GM19099 (cell line): Measurements from ENCODE around the gene LRRC55.

ENCODE experiments used
- POLR2A ChIP-seq: IDR thresholded peaks from 3 replicates; pipeline ENCODE4 v1.6.1; 2011; ENCODE audit warnings: low read depth; ENCODE audit not compliant: insufficient read length; ENCODE audit errors: extremely low read depth

Gene LRRC55

GRCh38 chr11:57155838-57156607 lies 25.7 kb upstream of the LRRC55 start:
- TF ChIP-seq POLR2A, result no peak

GRCh38 chr11:57156928-57157327 lies 24.8 kb upstream of the LRRC55 start:
- no peak for TF ChIP-seq POLR2A

DNA sequence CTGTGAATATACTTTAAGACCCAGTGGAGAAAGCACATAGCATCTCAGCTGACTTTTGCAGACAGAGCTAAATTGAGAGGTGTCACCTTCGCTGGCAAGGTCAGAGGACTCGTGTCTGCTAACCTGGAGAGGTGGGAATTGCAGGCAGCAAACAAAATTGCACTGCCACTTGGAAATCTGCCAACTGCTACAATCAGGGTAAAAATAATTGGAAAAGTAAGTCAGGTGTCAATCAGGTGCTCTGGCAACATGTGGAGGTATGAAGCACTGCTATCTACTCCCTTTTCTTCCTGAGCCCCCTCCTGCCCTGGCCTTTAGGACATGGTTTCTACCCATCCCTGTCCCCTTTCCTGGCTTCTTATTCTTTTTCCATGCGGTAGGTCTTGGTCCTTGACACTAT lies 24.1 kb upstream of the LRRC55 start:
- TF ChIP-seq POLR2A, result no peak

GRCh38 chr11:57158180-57158579 lies 23.6 kb upstream of the LRRC55 start:
- no peak for TF ChIP-seq POLR2A

- TF ChIP-seq POLR2A, result no peak
Measured at GRCh38 chr11:57158599-57158998, 23.2 kb upstream of the LRRC55 start.

DNA sequence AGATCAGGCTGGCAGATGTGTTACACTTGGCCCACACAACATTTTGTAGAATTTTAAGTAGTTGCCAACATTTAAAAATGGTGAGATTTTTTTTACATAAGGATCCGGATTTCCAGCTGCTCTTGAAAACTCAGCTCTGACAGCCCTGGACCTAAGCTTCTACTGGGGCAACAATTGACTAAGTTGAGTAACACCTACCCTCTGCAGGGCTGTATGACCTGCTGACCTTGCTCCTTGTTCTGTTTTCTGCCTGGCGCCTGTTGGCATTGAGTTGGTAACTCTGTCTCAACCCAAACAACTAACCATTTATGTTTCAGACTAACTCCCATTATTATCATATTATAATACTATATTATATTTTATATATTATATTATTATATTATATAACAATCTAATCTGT lies 21.1 kb upstream of the LRRC55 start:
- TF ChIP-seq POLR2A, result no peak

DNA sequence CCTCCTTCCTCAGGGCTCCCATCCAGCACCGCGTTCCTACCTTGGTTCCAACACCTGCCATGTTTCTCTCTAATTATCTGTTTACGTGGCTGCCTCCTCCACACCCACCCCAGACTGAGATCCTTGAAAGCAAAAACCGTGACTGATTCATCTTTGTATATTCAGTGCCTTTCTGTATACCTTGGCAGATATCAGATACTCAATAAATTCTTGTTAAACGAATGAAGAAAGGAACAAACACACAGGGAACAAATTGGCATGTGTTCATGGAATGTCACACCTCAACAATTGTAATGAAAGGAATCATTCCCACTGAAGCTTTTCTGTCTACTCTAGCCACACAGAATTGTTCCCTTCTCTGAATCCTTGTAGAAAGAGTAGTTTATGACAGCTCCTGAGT lies 20.4 kb upstream of the LRRC55 start:
- TF ChIP-seq POLR2A, result no peak

- TF ChIP-seq POLR2A, result no peak
Measured at GRCh38 chr11:57162179-57162898, 19.4 kb upstream of the LRRC55 start.

DNA sequence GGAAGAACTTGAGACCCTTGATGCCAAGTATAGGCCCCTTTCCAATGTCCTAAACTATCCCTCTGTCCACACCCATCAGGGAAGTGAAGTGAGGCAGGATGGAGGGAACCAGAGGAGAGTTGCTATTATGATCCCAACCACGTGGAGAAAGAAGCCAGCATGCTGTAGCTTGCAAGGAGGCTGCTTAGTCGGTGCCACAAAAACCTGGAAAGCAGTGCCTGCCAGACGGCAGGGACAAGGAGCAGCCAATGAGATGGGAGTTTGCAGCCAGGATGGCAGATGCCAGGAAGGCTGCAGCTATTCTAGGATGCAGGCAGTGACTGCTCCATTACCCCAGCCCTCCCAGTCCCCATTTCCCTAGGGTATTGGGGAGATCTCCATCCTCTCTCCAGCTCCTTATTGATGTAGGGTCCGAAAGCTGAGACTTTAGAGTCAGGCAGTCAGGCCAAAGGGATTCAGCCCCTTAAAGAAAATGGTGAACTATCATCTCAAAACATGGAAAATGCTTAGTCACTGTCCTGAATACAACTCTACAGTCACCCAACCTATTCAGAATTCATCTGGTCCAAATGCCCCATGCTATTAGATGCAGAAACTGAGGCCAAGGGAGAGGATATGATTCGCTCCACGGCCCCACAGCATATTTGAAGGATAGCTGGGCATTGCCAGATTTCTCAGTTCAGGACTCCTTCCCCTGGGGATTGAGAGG lies 18.4 kb upstream of the LRRC55 start:
- TF ChIP-seq POLR2A, result no peak

DNA sequence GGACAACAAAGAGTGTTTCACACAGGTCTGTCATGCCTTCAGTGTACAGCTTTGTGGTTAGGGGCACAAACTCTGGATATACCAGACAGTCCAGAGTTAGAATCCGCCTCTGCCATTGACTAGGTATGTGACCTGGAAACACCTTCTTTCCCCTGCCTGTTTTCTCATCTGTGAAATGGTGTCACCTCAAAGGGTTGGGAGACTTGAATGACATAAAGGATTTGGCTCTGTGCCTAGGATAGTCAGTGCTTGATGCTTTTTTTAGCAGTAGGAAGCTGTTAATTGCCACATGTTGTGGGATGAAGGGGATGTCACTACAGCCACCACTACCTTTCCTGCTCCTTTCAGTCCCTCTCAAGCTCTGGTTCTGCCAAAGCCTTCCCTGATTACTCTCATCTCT lies 17.4 kb upstream of the LRRC55 start:
- TF ChIP-seq POLR2A, result no peak

DNA sequence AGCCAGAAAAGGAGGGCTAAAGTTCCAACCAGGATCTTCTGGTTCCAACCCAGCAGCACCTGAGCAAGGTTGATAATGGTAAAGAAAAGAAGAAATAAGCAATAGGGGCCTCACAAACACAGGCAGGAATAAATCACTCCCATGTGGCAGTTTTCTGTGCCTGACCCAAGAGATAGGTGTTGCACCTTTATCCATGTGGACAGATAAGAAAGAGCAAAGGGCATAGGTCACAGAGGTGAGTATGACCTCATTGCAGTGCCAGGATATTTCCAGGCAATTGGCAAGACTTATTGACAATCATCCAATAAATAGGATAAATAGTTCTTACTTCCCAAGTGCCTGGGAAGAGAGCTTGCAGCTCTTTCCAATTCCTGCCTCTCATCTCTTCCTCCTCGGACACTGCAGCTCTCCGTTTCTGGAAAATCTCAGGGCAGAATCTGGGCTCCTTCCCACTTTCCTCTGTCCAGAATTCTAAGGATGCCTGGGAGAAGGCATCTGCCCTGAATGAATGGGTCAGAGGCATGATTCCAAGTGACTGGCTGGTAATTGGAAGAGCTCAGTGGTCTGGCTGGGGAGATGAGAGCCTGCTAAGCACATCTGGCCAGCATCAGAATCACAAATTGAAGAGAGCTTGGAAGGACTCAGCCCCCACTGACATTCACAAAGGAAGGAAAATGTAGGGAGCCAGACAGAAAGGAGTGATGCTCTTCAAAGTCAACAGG lies 14.5 kb upstream of the LRRC55 start:
- no peak for TF ChIP-seq POLR2A

GRCh38 chr11:57172031-57172430 lies 9.7 kb upstream of the LRRC55 start:
- TF ChIP-seq POLR2A, result no peak

- no peak for TF ChIP-seq POLR2A
Measured at GRCh38 chr11:57174656-57175055, 7.1 kb upstream of the LRRC55 start.

- no peak for TF ChIP-seq POLR2A
Measured at GRCh38 chr11:57175478-57175877, 6.3 kb upstream of the LRRC55 start.

- no peak for TF ChIP-seq POLR2A
Measured at GRCh38 chr11:57178334-57178733, 3.4 kb upstream of the LRRC55 start.
